ENCODE measurements around the gene MTX1. TPM values are rescaled to one million over a fixed set of nuclear protein-coding genes. Genes with fewer than 3 reads are reported as not detected.
A peak's percentile ranks its signal among the peaks of the same experiment; 100 is the strongest.
"Not testable (repeated sequence)": the region's sequence is repeated elsewhere in the genome, so short reads cannot be mapped to it uniquely, and the experiment has no call there.

Gene MTX1
- total RNA-seq, 2 experiments from 2014 or later = 43.9 to 70.2 TPM

DNA sequence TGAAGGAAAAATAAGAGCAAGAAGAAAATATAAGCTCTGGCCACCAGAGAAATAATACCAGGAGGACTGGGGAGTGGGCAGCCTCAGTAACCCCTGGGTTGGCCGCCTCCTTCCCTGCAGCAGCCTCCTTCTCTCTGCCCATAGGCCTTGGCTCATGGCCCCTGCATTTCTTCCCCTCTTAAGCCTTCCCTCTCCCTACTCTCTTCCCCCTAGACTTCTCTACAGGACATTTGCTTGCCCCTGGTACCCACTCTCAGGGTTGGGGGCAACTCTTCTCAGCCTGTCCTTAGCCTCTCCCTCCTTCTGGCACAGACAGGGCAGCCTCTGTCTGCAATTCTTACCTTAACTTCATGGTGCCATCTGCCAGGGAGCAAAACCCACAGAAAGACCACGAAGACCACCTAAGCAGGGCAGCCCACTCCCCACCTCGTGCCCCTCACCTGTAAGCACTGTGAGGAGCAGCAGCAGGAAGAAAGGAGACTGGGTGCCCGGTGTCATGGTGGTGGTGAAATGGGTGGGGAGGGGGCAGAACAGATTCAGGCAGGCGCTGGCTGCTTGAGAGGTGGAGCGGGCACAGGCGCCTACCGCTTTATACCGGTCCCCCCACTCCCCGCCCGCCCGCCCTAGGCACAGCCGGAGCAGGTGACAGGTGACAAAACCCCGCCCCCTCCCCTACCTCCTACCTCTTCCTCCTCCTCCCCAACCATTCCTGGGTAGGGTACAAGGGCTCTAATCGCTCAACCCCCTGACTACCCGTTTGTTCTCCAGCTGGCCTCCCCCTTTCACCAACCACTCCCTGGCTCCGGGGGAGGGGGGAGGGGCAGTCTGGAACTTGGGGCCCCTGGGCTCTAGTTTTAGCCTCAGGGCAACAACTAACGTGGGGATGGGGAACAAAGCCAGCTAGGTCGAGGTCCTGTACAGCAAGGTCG is 15.9 kb upstream of the MTX1 start:
- Histone ChIP-seq H3K79me2 (ENCODE audit: insufficient read depth, low read depth, low read length) (no peaks in the 10 kb centered on the region), H3K4me2 (ENCODE audit: low read length) (peak overlapping the region; percentile 53), H3K27ac (ENCODE audit: low read depth, low read length, poor library complexity, severe bottlenecking) (no peak overlapping the region), H2AFZ (ENCODE audit: low read length) (no peak overlapping the region; the same call in 1 of the 2 replicates), H3K9me3 (ENCODE audit: low read length) (no peaks in the 10 kb centered on the region), H3K36me3 (ENCODE audit: insufficient read depth, low read length) (no peaks in the 10 kb centered on the region), H3K9me2 (ENCODE audit: insufficient read depth, low read length) (no peaks in the 10 kb centered on the region), H3K4me1 (ENCODE audit: insufficient read depth, low read length, poor library complexity, severe bottlenecking) (peaks cover 15% of the 10 kb centered on the region), H4K20me1 (ENCODE audit: insufficient read depth, low read length) (no peaks in the 10 kb centered on the region), H3K4me3 (ENCODE audit: low read depth, low read length, poor library complexity, severe bottlenecking) (peak overlapping the region; percentile 29)
- DNase-seq (ENCODE audit: low spot score) = no peak
- CTCF ChIA-PET (ENCODE audit: unreplicated experiment) = interaction anchor here (0.5 to 1.3 kb wide), 5 partner anchors 7 to 107 kb away, joined by 3 to 9 read pairs (median 3); no protein-coding TSS in a partner anchor
- no TSS peak for BruUV-seq (replicated peaks)
- TF ChIP-seq EZH2phosphoT487 (IDR thresholded peaks at IDR 0.05; ENCODE audit: borderline replicate concordance, low read depth, low read length) = no peak
- TF ChIP-seq, protein P1, sequence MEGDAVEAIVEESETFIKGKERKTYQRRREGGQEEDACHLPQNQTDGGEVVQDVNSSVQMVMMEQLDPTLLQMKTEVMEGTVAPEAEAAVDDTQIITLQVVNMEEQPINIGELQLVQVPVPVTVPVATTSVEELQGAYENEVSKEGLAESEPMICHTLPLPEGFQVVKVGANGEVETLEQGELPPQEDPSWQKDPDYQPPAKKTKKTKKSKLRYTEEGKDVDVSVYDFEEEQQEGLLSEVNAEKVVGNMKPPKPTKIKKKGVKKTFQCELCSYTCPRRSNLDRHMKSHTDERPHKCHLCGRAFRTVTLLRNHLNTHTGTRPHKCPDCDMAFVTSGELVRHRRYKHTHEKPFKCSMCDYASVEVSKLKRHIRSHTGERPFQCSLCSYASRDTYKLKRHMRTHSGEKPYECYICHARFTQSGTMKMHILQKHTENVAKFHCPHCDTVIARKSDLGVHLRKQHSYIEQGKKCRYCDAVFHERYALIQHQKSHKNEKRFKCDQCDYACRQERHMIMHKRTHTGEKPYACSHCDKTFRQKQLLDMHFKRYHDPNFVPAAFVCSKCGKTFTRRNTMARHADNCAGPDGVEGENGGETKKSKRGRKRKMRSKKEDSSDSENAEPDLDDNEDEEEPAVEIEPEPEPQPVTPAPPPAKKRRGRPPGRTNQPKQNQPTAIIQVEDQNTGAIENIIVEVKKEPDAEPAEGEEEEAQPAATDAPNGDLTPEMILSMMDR (conservative IDR thresholded peaks at IDR 0.05; ENCODE audit: low read length) = no peak
- POLR2A ChIA-PET = no interaction called here
- intact Hi-C loops (cut with micrococcal nuclease; ENCODE audit: unreplicated experiment) = loop anchor here (1.0 kb wide), 1 partner anchor 16 kb away; no protein-coding TSS in a partner anchor

DNA sequence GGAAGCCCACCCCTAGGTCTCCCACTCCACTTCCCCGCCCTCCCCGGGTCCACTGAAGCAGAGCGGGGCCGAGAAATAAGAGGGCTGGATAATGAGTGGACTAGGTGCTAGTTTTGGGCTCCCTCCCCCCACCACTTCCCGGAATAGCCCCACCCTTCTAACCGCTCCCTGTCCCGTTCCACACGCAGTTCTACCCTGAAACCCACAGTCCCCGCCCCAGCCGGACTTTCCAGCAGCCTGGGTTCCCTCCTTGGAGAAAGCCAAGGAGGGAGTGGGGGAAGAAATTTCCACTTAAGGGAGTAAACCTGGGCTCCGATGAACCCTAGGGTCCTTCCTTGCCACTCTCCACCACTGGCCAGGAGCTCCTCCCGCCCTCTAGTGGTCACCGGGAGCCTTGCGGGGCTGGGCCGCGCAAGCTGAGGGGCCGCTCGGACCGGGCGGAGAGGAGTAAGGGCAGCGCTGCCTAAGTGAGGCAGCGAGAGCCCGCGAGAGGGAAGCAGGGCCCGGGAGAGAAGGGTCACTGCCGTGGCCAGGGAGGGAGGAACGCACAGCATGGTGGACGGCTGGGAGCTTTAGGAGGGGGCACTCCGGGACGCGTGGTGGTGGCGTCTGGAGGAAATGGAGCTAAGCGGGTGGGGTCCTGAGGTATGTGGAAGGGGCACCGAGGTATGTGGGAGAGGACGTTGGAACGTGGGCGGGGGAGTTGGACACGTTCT is 15.1 kb upstream of the MTX1 start:
- no peak overlapping the region for H3K27ac ChIP-seq (ENCODE audit: low read depth, low read length, poor library complexity, severe bottlenecking)
- intact Hi-C loops (cut with micrococcal nuclease; ENCODE audit: unreplicated experiment) = loop anchor here (1.0 kb wide), 1 partner anchor 17 kb away; no protein-coding TSS in a partner anchor
- no peaks in the 10 kb centered on the region for H3K9me3 ChIP-seq (ENCODE audit: low read length)
- no peaks in the 10 kb centered on the region for H4K20me1 ChIP-seq (ENCODE audit: insufficient read depth, low read length)
- POLR2A ChIA-PET = interaction anchor here (0.5 to 1.5 kb wide), 4 partner anchors 8 to 22 kb away, joined by 3 to 4 read pairs (median 3); partner anchors contain the start of gene KRTCAP2
- no peaks in the 10 kb centered on the region for H3K36me3 ChIP-seq (ENCODE audit: insufficient read depth, low read length)
- CTCF ChIA-PET (ENCODE audit: unreplicated experiment) = interaction anchor here (0.5 to 1.3 kb wide), 6 partner anchors 8 to 413 kb away, joined by 3 to 9 read pairs (median 4); no protein-coding TSS in a partner anchor
- no TSS peak for BruUV-seq (replicated peaks)
- peak overlapping the region; percentile 53 for H3K4me2 ChIP-seq (ENCODE audit: low read length)
- no peaks in the 10 kb centered on the region for H3K9me2 ChIP-seq (ENCODE audit: insufficient read depth, low read length)
- TF ChIP-seq, protein P1 (conservative IDR thresholded peaks at IDR 0.05; ENCODE audit: low read length) = peak; percentile 96
- no peak for TF ChIP-seq EZH2phosphoT487 (IDR thresholded peaks at IDR 0.05; ENCODE audit: borderline replicate concordance, low read depth, low read length)
- H3K4me3 ChIP-seq (ENCODE audit: low read depth, low read length, poor library complexity, severe bottlenecking) = peak overlapping the region; percentile 29
- H3K79me2 ChIP-seq (ENCODE audit: insufficient read depth, low read depth, low read length) = no peaks in the 10 kb centered on the region
- peak; percentile 74 for DNase-seq (ENCODE audit: low spot score)
- H2AFZ ChIP-seq (ENCODE audit: low read length) = no peak overlapping the region; the same call in 1 of the 2 replicates
- peaks cover 15% of the 10 kb centered on the region for H3K4me1 ChIP-seq (ENCODE audit: insufficient read depth, low read length, poor library complexity, severe bottlenecking)

DNA sequence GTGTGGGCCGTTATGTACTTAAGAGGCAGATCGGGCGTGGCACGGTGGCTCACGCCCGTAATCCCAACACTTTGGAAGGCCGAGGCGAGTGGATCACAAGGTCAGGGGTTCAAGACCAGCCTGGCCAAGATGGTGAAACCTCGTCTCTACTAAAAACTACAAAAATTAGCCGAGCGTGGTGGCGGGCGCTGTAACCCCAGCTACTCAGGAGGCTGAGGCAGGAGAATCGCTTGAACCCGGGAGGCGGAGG is 14.6 kb upstream of the MTX1 start:
- H3K9me2 ChIP-seq (ENCODE audit: insufficient read depth, low read length); H2AFZ ChIP-seq (ENCODE audit: low read length); H4K20me1 ChIP-seq (ENCODE audit: insufficient read depth, low read length); H3K36me3 ChIP-seq (ENCODE audit: insufficient read depth, low read length); H3K79me2 ChIP-seq (ENCODE audit: insufficient read depth, low read depth, low read length); H3K9me3 ChIP-seq (ENCODE audit: low read length); BruUV-seq (replicated peaks); DNase-seq (ENCODE audit: low spot score); H3K4me3 ChIP-seq (ENCODE audit: low read depth, low read length, poor library complexity, severe bottlenecking); H3K27ac ChIP-seq (ENCODE audit: low read depth, low read length, poor library complexity, severe bottlenecking): not testable (repeated sequence)
- intact Hi-C loops (cut with micrococcal nuclease; ENCODE audit: unreplicated experiment) = loop anchor here (1.0 kb wide), 1 partner anchor 18 kb away; no protein-coding TSS in a partner anchor
- Histone ChIP-seq H3K4me2 (ENCODE audit: low read length) (peak overlapping the region; percentile 53), H3K4me1 (ENCODE audit: insufficient read depth, low read length, poor library complexity, severe bottlenecking) (peaks cover 15% of the 10 kb centered on the region)
- POLR2A ChIA-PET = interaction anchor here (0.5 to 1.5 kb wide), 4 partner anchors 9 to 23 kb away, joined by 3 to 4 read pairs (median 3); partner anchors contain the start of gene KRTCAP2
- CTCF ChIA-PET (ENCODE audit: unreplicated experiment) = interaction anchor here (0.6 to 1.3 kb wide), 4 partner anchors 13 to 414 kb away, joined by 3 to 4 read pairs (median 3); no protein-coding TSS in a partner anchor

Data from OCI-LY7 (cell line).